ENCODE results near the gene CABCOCO1.
"Not testable (repeated sequence)": the region's sequence is repeated elsewhere in the genome, so short reads cannot be mapped to it uniquely, and the experiment has no call there.

CABCOCO1 gene

GRCh38 chr10:61719906-61720305 is 57.2 kb downstream of the CABCOCO1 start:
- DNase-seq: no peak

- no peak for DNase-seq
Observed at GRCh38 chr10:61721431-61721830, 58.7 kb downstream of the CABCOCO1 start.

GRCh38 chr10:61725221-61725620 is 62.5 kb downstream of the CABCOCO1 start:
- DNase-seq: not testable (repeated sequence)

GRCh38 chr10:61729596-61729995 is 66.9 kb downstream of the CABCOCO1 start:
- DNase-seq: no peak

DNA sequence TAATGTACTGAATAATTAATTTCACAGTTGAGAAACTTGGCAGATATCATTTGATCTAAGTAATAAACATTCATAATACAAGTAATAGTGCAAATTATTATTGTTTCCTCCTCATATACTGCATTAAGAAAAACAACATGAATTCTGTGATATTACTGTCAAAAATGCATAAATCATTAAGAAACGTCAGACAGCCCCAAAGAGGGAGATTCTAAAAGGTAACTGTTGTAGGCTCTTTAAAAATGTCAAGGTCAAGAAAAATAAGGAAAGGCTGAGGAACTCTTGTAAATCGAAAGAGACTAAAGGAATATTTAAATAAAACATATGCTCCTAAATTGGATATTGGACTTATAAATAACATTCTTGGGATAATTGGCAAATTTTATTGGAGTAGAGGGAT is 67.9 kb downstream of the CABCOCO1 start:
- no peak for DNase-seq

DNA sequence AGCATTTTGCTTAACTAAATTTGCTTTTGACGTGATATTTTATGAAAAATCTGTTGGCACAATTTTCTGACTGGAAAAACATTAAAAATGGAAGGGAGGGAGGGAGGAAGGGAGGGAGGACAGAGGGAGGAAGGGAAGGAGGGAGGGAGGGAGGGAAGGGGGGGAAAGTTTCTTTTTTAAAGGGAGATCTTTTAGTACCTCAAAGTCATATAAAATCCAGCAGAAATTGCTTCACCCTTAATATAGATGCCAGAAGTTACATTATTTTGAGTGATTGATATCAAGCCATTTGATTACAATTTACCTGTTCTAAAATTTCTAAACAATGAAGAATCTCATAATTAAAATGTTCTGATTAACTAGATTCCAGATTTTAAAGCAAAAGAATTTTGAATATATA is 68.9 kb downstream of the CABCOCO1 start:
- no peak for DNase-seq

- no peak for DNase-seq
Observed at GRCh38 chr10:61732629-61733278, 70.0 kb downstream of the CABCOCO1 start.

DNA sequence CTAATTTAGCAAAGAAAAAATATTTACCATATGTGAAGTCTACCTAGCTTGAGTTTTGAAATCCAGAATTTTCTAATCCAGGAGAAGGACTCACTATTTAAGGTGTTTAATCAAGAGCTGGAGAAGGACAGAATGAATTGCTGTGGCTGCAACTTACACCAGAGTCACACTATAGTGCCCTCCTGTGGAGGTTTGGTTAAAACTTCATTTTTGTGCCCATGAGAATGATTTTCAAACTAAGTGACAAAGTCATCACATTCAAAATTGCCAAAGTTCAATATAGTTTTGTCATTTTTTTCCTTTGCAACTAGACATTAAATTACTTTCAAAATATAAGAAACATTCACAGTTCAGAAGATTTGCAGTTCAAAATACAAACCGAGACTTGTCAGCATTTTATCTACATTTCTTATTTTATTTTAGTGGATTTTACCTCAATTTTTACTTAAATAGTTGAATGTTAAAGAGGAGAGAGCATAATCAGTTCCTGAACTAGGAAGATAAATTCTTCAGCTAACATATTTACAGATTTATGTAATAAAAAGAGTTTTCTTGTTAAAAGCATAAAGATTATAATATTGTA is 70.7 kb downstream of the CABCOCO1 start:
- no peak for DNase-seq

DNA sequence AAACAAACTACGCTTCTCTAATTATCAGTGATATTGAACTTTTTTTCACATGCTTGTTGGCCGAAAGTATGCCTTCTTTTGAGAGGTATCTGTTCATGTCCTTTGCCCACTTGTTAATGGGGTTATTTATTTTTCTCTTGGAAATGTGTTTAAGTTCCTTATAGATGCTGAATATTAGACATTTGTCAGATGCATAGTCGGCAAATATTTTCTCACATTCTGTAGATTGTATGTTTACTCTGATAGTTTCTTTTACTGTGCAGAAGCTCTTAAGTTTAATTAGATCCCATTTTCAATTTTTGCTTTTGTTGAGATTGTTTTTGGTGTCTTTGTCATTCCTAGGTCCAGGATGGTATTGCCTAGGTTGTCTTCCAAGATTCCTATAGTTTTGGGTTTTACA is 73.2 kb downstream of the CABCOCO1 start:
- no peak for DNase-seq

- DNase-seq: not testable (repeated sequence)
Observed at GRCh38 chr10:61737455-61737854, 74.7 kb downstream of the CABCOCO1 start.

GRCh38 chr10:61742812-61743211 is 80.1 kb downstream of the CABCOCO1 start:
- no peak for DNase-seq

GRCh38 chr10:61744469-61744868 is 81.7 kb downstream of the CABCOCO1 start:
- DNase-seq: no peak

DNA sequence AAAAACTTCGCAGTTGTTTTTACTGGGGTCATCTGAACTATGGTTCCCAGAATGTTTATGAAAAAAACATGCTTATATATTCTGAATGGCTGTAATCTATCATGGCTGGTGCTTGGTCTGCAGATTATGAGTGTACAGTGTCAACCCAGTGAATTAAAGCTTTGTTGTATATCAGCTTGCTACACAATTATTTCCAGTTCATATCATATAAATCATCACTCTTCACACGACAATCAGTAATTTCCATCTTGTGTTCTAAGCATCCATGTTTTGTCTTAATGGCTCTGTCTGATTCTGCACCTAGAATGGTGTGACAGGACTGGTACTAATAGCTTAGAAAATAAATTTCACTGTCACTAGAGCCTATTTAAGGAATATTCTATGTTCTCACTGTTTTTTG is 83.6 kb downstream of the CABCOCO1 start:
- DNase-seq: no peak

- no peak for DNase-seq
Observed at GRCh38 chr10:61747307-61747706, 84.6 kb downstream of the CABCOCO1 start.

GRCh38 chr10:61749291-61749690 is 86.6 kb downstream of the CABCOCO1 start:
- DNase-seq: no peak

DNA sequence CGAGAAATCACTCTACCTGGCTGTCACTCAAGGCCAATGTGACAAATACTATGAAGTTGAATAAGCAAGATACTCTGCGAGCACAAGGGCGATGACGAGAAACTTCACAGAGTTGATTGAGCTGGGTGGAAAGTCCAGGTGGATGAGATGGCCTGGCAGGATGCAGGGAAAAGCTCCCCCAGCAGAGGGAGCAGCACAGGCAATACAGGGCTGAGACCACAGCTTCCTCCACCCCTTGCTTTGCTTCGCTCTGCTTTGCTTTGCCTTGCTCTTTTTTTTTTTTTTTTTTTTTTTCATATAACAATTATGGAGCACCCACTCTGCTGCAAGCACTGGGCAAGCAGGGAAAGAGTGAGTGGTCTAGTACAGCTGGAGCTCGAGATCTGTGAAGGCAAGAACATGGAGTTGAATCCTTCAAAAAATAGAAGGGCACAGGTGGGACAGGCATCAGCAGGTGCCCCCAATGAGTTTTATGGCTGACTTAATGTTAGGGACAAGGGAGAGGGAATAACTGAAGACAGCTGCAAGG is 88.3 kb downstream of the CABCOCO1 start:
- DNase-seq: no peak

GRCh38 chr10:61751599-61751998 is 88.9 kb downstream of the CABCOCO1 start:
- DNase-seq: no peak

DNA sequence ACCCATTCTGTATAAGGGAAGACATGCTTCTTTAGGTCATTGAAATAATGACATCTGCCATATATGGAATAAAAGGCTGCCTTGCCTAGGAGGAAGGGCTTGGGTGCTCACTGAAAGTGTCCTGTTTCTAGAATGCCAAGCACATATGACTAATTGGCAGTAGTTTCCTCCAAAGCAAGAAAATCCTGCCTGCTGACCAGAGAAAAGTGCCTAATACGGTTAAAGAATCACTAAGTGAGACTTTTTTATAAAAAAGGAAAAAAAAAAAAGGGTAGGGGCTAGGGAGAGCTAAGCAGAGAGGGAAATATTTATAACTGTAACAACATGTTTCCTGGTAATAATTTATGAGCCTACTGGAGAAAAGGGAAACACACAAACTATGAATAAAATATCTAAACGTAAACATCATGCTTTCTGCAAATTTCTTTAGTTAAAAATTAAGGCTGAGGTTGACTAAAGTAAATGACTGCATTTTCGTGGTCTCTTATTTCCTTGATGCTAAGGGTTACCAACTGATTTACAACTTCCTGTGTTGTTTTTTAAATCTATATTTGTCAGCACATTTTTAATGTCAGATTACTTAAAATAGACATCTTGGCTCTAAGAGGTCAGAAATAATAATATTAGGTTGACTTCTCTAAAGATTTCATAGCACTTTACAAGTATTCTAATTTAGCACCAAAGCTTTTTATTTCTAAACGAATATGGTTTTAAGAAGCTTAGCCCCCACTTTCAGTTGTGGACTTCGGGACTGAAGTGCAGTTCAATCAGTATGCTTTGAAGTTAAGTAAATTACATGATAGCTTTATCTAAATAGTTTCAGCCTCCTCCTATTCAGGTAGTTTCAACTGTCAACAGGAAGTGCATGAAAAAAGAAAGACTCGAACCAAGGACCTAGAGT is 89.6 kb downstream of the CABCOCO1 start:
- DNase-seq: no peak

DNA sequence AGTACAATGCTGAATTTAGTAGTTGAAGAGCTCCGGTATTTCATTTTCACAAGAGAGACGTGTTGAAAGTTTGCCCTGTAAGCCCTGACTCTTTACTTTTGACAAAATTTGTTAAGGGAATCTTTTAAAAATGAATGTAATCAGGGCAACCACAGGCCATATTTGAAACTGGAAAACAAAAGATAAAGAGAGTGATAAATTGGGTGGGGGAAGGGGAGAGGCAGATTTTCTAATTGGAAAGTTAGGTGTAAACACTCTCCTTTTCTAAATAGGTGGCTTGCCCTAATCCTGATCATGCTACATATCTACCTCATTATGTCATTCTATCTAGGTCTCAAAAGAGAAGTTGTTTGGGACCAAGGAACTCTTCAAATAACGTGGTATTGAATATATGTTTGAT is 90.7 kb downstream of the CABCOCO1 start:
- no peak for DNase-seq

- peak; percentile 53 for DNase-seq
Observed at GRCh38 chr10:61754587-61755550, 92.1 kb downstream of the CABCOCO1 start.

DNA sequence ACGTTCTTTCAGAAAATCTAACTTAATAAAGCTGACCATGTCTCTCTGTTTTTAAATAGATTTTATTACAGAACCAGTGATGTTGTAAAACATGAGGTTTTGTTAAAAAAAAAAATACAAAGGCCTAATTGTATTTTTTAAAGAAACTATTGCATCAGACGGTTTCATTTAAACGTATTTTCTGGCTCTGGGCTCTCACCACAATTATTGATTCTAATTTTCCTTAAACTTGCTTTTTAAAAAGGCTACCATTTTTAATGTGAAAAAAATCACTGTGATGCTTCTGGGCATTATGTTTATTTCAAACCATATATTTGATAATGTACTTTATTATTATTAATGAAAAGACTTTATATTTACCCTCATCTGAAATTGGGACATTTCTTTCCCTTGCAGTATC is 94.3 kb downstream of the CABCOCO1 start:
- no peak for DNase-seq

All from NCI-H1105 (cell line).